Activated T-cell treated with anti-CD3 and anti-CD28 coated beads, Interleukin-2, amount 50 U/mL, for 72 hours (primary cell): ENCODE data around the gene SLC39A6. TPM values are rescaled to one million over a fixed set of nuclear protein-coding genes. Genes with fewer than 3 reads are reported as not detected.
A peak's percentile ranks its signal among the peaks of the same experiment; 100 is the strongest.
"Not testable (repeated sequence)": the region's sequence is repeated elsewhere in the genome, so short reads cannot be mapped to it uniquely, and the experiment has no call there.

ENCODE experiments used
- ATAC-seq, 2 donors: fragments of 150-1000 bp; cut with Tn5 transposase; replicated peaks in 1 of 2; 2 replicates each; pipeline ENCODE4 v1.10.0; 2021; ENCODE audit warnings: moderate library complexity in 2 of 2, mild to moderate bottlenecking in 1 of 2
- DNase-seq, 2 donors: peaks; one replicate each; pipeline ENCODE4 v3.0.0; 2021 to 2022; ENCODE audit warnings: mixed read lengths in 1 of 2
- H3K27ac Mint-ChIP-seq: one replicate; pipeline ENCODE4 v1.8.0; 2022; ENCODE audit warnings: mild to moderate bottlenecking, moderate library complexity, mixed read lengths
- H3K27me3 Mint-ChIP-seq: one replicate; pipeline ENCODE4 v1.8.0; 2022; ENCODE audit warnings: low read depth, mixed read lengths
- H3K36me3 Mint-ChIP-seq, 2 donors: one replicate each; pipeline ENCODE4 v1.8.0; 2022; ENCODE audit warnings: mixed read lengths in 2 of 2, mild to moderate bottlenecking in 1 of 2; ENCODE audit not compliant: insufficient read depth in 2 of 2
- H3K4me1 Mint-ChIP-seq: one replicate; pipeline ENCODE4 v1.8.0; 2022; ENCODE audit warnings: low read depth, mixed read lengths
- H3K4me3 Mint-ChIP-seq, 2 donors: one replicate each; pipeline ENCODE4 v1.8.0; 2022; ENCODE audit warnings: mild to moderate bottlenecking in 2 of 2, mixed read lengths in 2 of 2, moderate library complexity in 2 of 2
- H3K9me3 Mint-ChIP-seq, 2 donors: one replicate each; pipeline ENCODE4 v1.8.0; 2022; ENCODE audit warnings: mixed read lengths in 2 of 2
- total RNA-seq, 2 donors: library from RNA; stranded (reverse); gene quantifications; one replicate each; pipeline ENCODE4 v1.2.3, GENCODE V29; 2022

The SLC39A6 gene
- total RNA-seq, 2 donors from 2014 or later = 25.4 to 27.5 TPM

DNA sequence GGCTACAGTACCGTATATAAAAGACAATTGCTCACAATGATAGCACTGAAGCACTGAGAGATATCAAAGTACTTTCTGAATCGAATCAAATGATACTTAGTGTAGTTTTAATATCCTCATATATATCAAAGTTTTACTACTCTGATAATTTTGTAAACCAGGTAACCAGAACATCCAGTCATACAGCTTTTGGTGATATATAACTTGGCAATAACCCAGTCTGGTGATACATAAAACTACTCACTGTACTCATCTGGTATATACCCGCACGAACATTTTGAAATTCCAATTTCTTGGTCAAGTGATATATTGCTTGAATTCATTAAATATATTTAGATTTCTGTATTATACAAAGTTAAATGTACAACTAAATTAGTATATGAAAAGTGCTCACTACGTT is 20.5 kb downstream of the SLC39A6 start:
- H3K36me3 Mint-ChIP-seq = peaks cover 4 to 10% of the 10 kb centered on the region in 2 donors
- H3K9me3 Mint-ChIP-seq = no peaks in the 10 kb centered on the region
- no peaks in the 10 kb centered on the region for H3K27me3 Mint-ChIP-seq
- no peak for DNase-seq
- no peak for ATAC-seq
- H3K4me3 Mint-ChIP-seq = no peak overlapping the region
- H3K27ac Mint-ChIP-seq = no peak overlapping the region
- H3K4me1 Mint-ChIP-seq = no peaks in the 10 kb centered on the region

DNA sequence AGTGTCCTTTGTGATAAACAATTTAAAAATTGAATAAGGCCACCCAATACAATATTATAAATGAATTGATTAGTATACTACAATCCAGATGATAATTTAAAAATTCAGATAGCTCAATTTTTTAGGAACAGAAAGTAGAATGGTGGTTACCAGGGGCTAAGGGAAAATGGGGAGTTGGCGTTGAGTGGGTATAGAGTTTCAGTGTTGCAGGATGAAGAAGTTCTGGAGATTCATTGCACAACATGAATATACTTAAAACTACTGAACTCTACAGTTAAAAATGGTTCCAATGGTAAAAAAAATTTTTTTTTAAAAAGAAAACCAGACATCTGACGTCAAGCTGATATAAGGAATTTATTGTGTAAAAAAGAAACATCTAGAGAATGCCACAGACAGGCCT is 20.9 kb downstream of the SLC39A6 start:
- no peak overlapping the region for H3K4me3 Mint-ChIP-seq
- peaks cover 4 to 10% of the 10 kb centered on the region in 2 donors for H3K36me3 Mint-ChIP-seq
- peak overlapping the region; percentile 38 for H3K27ac Mint-ChIP-seq
- no peaks in the 10 kb centered on the region for H3K27me3 Mint-ChIP-seq
- no peaks in the 10 kb centered on the region for H3K9me3 Mint-ChIP-seq
- H3K4me1 Mint-ChIP-seq = no peaks in the 10 kb centered on the region
- DNase-seq (no peak), ATAC-seq (no peak)

- ATAC-seq = no peak
- DNase-seq = no peak
- H3K27ac Mint-ChIP-seq = no peak overlapping the region
- H3K36me3 Mint-ChIP-seq = peaks cover 4 to 9% of the 10 kb centered on the region in 2 donors
- H3K4me1 Mint-ChIP-seq = no peaks in the 10 kb centered on the region
- H3K27me3 Mint-ChIP-seq = no peaks in the 10 kb centered on the region
- H3K4me3 Mint-ChIP-seq = no peak overlapping the region
- no peaks in the 10 kb centered on the region for H3K9me3 Mint-ChIP-seq
Measured at GRCh38 chr18:36107477-36107876, 21.7 kb downstream of the SLC39A6 start.

GRCh38 chr18:36104749-36105148 is 24.4 kb downstream of the SLC39A6 start:
- Mint-ChIP-seq H3K36me3 (no peaks in the 10 kb centered on the region), H3K27ac (no peak overlapping the region), H3K4me1 (no peaks in the 10 kb centered on the region), H3K9me3 (no peaks in the 10 kb centered on the region), H3K27me3 (no peaks in the 10 kb centered on the region), H3K4me3 (no peak overlapping the region)
- ATAC-seq (no peak), DNase-seq (no peak)

GRCh38 chr18:36101943-36102342 is 27.2 kb downstream of the SLC39A6 start:
- Mint-ChIP-seq H3K4me3 (no peak overlapping the region), H3K27ac (no peak overlapping the region), H3K27me3 (peaks cover 1% of the 10 kb centered on the region), H3K9me3 (no peaks in the 10 kb centered on the region), H3K4me1 (no peaks in the 10 kb centered on the region), H3K36me3 (no peaks in the 10 kb centered on the region)
- no peak for ATAC-seq
- no peak for DNase-seq

DNA sequence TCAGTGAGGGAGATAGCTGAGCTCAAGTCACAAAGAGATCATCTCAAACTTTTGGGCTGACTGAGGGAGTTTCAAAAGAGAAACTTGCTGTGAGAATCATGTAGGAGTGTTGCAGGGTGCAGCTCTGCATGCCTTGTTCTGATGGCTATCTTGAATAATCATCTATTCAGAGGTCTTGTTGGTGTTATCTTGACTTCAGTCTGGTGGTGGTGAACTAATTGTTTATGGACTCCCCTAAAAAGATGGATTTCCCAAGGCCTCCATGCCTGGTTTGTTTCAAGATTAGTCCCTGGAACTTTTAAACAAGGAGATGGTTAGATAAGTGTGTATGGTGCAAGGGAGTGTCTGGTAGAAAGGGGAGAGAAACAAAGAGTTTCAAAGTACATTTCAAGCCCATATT is 29.8 kb downstream of the SLC39A6 start:
- Mint-ChIP-seq H3K4me3 (no peak overlapping the region), H3K27ac (no peak overlapping the region), H3K4me1 (no peaks in the 10 kb centered on the region), H3K27me3 (peaks cover 12% of the 10 kb centered on the region), H3K9me3 (no peaks in the 10 kb centered on the region), H3K36me3 (no peaks in the 10 kb centered on the region)
- ATAC-seq (no peak), DNase-seq (no peak)

DNA sequence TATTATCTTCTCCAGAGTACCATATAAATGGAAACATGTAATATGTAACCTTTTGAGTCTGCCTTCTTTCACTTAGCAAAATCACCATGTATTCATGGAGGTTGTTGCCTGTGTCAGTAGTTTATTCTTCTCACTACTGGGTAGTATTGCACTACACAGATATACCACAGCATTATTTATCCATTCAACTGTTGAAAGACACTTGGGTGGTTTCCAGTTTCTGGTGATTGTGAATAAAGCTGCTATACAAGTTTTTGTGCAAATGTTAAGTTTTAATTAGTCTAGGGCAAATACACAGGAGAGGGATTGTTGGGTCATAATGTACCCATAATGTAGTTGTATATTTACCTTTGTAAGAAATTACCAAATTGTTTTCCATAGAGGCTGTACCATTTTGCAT is 32.2 kb downstream of the SLC39A6 start:
- Mint-ChIP-seq H3K36me3 (no peaks in the 10 kb centered on the region), H3K27ac (no peak overlapping the region), H3K27me3 (peaks cover 12% of the 10 kb centered on the region), H3K9me3 (no peaks in the 10 kb centered on the region), H3K4me3 (no peak overlapping the region), H3K4me1 (no peaks in the 10 kb centered on the region)
- DNase-seq (no peak), ATAC-seq (no peak)

DNA sequence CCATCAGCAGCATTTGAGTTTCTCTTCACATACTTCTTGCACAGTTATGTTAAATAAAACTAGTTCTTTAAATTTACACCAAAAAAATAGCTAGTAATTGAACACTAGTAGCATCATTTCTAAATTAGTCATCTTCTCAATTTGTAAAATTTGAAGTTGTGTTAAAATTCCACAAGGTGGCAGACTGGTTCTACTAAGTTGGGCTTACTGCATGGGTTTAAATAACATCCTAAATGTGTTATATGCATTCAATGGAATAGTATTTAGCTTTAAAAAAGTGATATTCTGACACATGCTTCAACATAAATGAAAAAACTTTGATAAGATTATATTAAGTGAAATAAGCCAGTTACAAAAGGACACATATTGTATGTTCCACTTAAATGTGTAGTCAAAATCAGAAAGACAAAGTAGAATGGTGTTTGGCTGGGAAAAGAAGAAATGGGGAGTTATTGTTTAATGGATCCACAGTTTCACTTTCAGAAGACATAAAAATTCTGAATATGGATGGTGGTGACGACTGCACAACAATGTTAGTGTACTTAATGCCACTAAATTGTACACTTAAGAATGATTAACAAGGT is 33.1 kb downstream of the SLC39A6 start:
- peak in 1 of 2 donors; percentile 38 for ATAC-seq
- no peaks in the 10 kb centered on the region for H3K36me3 Mint-ChIP-seq
- no peak for DNase-seq
- no peaks in the 10 kb centered on the region for H3K4me1 Mint-ChIP-seq
- H3K9me3 Mint-ChIP-seq = no peaks in the 10 kb centered on the region
- no peak overlapping the region for H3K4me3 Mint-ChIP-seq
- H3K27ac Mint-ChIP-seq = no peak overlapping the region
- H3K27me3 Mint-ChIP-seq = peaks cover 12% of the 10 kb centered on the region

- no peak for ATAC-seq
- Mint-ChIP-seq H3K27ac (no peak overlapping the region), H3K4me3 (no peak overlapping the region), H3K4me1 (no peaks in the 10 kb centered on the region), H3K9me3 (no peaks in the 10 kb centered on the region), H3K36me3 (no peaks in the 10 kb centered on the region), H3K27me3 (peaks cover 12% of the 10 kb centered on the region)
- DNase-seq = no peak
Measured at GRCh38 chr18:36094431-36094830, 34.7 kb downstream of the SLC39A6 start.

- H3K9me3 Mint-ChIP-seq, ATAC-seq, H3K27ac Mint-ChIP-seq, H3K4me3 Mint-ChIP-seq, H3K4me1 Mint-ChIP-seq, DNase-seq, H3K36me3 Mint-ChIP-seq: not testable (repeated sequence)
- H3K27me3 Mint-ChIP-seq = peaks cover 12% of the 10 kb centered on the region
Measured at GRCh38 chr18:36092116-36092515, 37.0 kb downstream of the SLC39A6 start.

- peaks cover 1% of the 10 kb centered on the region for H3K4me1 Mint-ChIP-seq
- ATAC-seq = no peak
- H3K4me3 Mint-ChIP-seq = no peak overlapping the region
- no peaks in the 10 kb centered on the region for H3K36me3 Mint-ChIP-seq
- no peak for DNase-seq
- H3K9me3 Mint-ChIP-seq = peaks cover 0 to under 1% of the 10 kb centered on the region in 2 donors
- H3K27me3 Mint-ChIP-seq = no peaks in the 10 kb centered on the region
- no peak overlapping the region for H3K27ac Mint-ChIP-seq
Measured at GRCh38 chr18:36089001-36089400, 40.1 kb downstream of the SLC39A6 start.

DNA sequence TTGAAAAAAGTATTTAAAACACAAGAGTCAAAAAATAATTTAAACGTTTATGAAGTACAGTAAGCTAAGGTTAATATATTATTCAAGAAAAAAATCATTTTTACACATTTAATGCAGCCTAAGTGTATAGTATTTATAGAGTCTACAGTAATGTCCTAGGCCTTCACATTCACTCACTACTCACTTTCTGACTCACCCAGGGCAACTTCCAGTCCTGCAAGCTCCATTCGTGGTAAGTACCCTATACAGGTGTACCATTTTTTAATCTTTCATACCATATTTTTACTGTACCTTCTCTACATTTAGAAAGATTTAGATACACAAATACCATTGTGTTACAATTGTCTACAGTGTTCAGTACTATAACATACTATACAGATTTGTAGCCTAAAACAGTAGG is 40.9 kb downstream of the SLC39A6 start:
- DNase-seq (no peak), ATAC-seq (no peak)
- Mint-ChIP-seq H3K36me3 (no peaks in the 10 kb centered on the region), H3K27ac (no peak overlapping the region), H3K9me3 (peaks cover 1% of the 10 kb centered on the region in 2 donors), H3K27me3 (no peaks in the 10 kb centered on the region), H3K4me3 (no peak overlapping the region), H3K4me1 (peaks cover 8% of the 10 kb centered on the region)

DNA sequence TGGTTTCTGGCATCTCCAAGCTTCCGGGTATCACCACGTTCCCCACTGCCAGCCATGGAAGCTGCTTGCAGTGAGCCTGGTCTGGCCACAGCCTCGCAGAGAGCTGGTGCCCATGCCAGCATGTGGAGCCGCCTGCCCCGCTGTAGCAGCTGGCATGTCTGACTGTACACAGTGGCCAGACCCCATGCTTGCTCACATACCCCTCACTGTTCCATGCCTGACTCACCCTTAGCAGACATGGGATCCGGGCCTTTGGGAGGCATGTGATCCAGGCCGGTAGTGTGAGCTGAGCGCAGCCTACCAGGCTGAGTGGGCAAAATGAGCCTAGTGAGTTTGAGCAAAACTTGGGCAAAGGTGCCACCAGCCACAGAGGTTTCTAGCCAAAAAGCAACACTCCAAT is 43.0 kb downstream of the SLC39A6 start:
- ATAC-seq (no peak), DNase-seq (no peak)
- peaks cover under 1 to 4% of the 10 kb centered on the region in 2 donors for H3K36me3 Mint-ChIP-seq
- H3K4me1 Mint-ChIP-seq = peaks cover 13% of the 10 kb centered on the region
- H3K4me3 Mint-ChIP-seq = no peak overlapping the region
- peaks cover 6% of the 10 kb centered on the region for H3K27me3 Mint-ChIP-seq
- peaks cover 4 to 6% of the 10 kb centered on the region in 2 donors for H3K9me3 Mint-ChIP-seq
- H3K27ac Mint-ChIP-seq = no peak overlapping the region

DNA sequence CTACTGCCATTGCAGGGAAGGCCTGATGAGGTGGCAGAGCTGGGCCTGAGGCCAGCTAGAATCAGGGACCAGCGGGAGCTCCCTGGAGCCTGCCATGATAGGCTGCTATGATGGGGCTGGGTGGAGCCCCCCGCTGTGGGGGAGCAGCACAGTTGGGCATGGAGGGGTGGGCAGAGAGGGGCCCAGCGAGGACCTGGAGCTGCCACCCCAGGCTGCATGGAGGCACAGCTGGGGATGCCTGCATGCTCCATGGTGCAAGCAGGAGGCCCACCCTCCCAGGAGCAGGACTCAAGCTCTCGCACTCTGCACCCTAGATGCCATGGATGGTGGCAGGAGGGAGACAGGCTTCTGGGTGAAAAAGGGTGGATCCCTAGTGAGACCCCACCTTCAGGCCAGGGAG is 43.9 kb downstream of the SLC39A6 start:
- Mint-ChIP-seq H3K4me3 (no peak overlapping the region), H3K27me3 (peaks cover 6% of the 10 kb centered on the region), H3K9me3 (peaks cover 6 to 13% of the 10 kb centered on the region in 2 donors), H3K27ac (no peak overlapping the region), H3K4me1 (peaks cover 13% of the 10 kb centered on the region), H3K36me3 (peaks cover 3 to 13% of the 10 kb centered on the region in 2 donors)
- DNase-seq = no peak
- ATAC-seq = no peak
